IPS-15b (cell line): ENCODE data around the gene YARS1.

Source experiments
- H3K27me3 ChIP-seq: one replicate; pipeline ENCODE4 v1.6.1; 2013; ENCODE audit warnings: low read length; ENCODE audit not compliant: control insufficient read depth, insufficient read depth
- H3K36me3 ChIP-seq: one replicate; pipeline ENCODE4 v1.6.1; 2013; ENCODE audit warnings: low read length; ENCODE audit not compliant: control insufficient read depth, insufficient read depth
- H3K4me1 ChIP-seq: one replicate; pipeline ENCODE4 v1.6.1; 2013; ENCODE audit warnings: mild to moderate bottlenecking, low read length; ENCODE audit not compliant: control insufficient read depth, insufficient read depth
- H3K4me3 ChIP-seq: one replicate; pipeline ENCODE4 v1.5.1; 2013; ENCODE audit warnings: low read depth, low read length
- H3K9ac ChIP-seq: one replicate; pipeline ENCODE4 v1.6.1; 2013; ENCODE audit warnings: low read depth, mild to moderate bottlenecking, low read length
- H3K9me3 ChIP-seq: one replicate; pipeline ENCODE4 v1.6.1; 2013; ENCODE audit warnings: mild to moderate bottlenecking, low read length; ENCODE audit not compliant: control insufficient read depth, insufficient read depth

The YARS1 gene

GRCh38 chr1:32817159-32817814 lies at the start of gene YARS1, which contains the start of gene S100PBP:
Gene YARS1 (minus strand): TSS chr1:32817358. CDS start chr1:32817244, 114 bp downstream.
Gene S100PBP (plus strand): TSS chr1:32817653. CDS start chr1:32826100, 8,447 bp downstream.
- peaks cover 11% of the 10 kb centered on the region for H3K4me1 ChIP-seq
- H3K27me3 ChIP-seq: no peaks in the 10 kb centered on the region
- H3K9ac ChIP-seq: peak within 1 kb of the TSS; percentile 94
- H3K9me3 ChIP-seq: no peaks in the 10 kb centered on the region
- H3K4me3 ChIP-seq: peak within 1 kb of the TSS; percentile 92
- H3K36me3 ChIP-seq: no peaks in the 10 kb centered on the region

- H3K9me3 ChIP-seq: no peaks in the 10 kb centered on the region
- no peaks in the 10 kb centered on the region for H3K36me3 ChIP-seq
- H3K27me3 ChIP-seq: peaks cover 18% of the 10 kb centered on the region
- no peak overlapping the region for H3K4me3 ChIP-seq
- H3K4me1 ChIP-seq: peaks cover 3% of the 10 kb centered on the region
- no peak overlapping the region for H3K9ac ChIP-seq
These were observed 48.7 kb upstream of the YARS1 start for GRCh38 chr1:32865639-32866405.

- Histone ChIP-seq H3K9me3 (no peaks in the 10 kb centered on the region), H3K4me1 (no peaks in the 10 kb centered on the region), H3K9ac (no peak overlapping the region), H3K27me3 (peaks cover 9% of the 10 kb centered on the region), H3K4me3 (no peak overlapping the region), H3K36me3 (no peaks in the 10 kb centered on the region)
These were observed 47.3 kb upstream of the YARS1 start for GRCh38 chr1:32864375-32865019.

GRCh38 chr1:32863881-32864245 lies 46.7 kb upstream of the YARS1 start:
- Histone ChIP-seq H3K4me3 (no peak overlapping the region), H3K36me3 (no peaks in the 10 kb centered on the region), H3K27me3 (peaks cover 3% of the 10 kb centered on the region), H3K9me3 (no peaks in the 10 kb centered on the region), H3K9ac (no peak overlapping the region), H3K4me1 (no peaks in the 10 kb centered on the region)

- Histone ChIP-seq H3K4me1 (no peaks in the 10 kb centered on the region), H3K9me3 (no peaks in the 10 kb centered on the region), H3K36me3 (no peaks in the 10 kb centered on the region), H3K27me3 (no peaks in the 10 kb centered on the region), H3K9ac (no peak overlapping the region), H3K4me3 (no peak overlapping the region)
These were observed 46.2 kb upstream of the YARS1 start for GRCh38 chr1:32863218-32863880.

GRCh38 chr1:32861904-32862695 lies 44.9 kb upstream of the YARS1 start:
- Histone ChIP-seq H3K9ac (no peak overlapping the region), H3K36me3 (no peaks in the 10 kb centered on the region), H3K4me1 (no peaks in the 10 kb centered on the region), H3K9me3 (no peaks in the 10 kb centered on the region), H3K27me3 (no peaks in the 10 kb centered on the region), H3K4me3 (no peak overlapping the region)

- Histone ChIP-seq H3K4me3 (no peak overlapping the region), H3K9ac (no peak overlapping the region), H3K27me3 (no peaks in the 10 kb centered on the region), H3K9me3 (no peaks in the 10 kb centered on the region), H3K36me3 (peaks cover 2% of the 10 kb centered on the region), H3K4me1 (no peaks in the 10 kb centered on the region)
These were observed 43.4 kb upstream of the YARS1 start for GRCh38 chr1:32860566-32860965.

- Histone ChIP-seq H3K36me3 (peaks cover 2% of the 10 kb centered on the region), H3K27me3 (no peaks in the 10 kb centered on the region), H3K4me3 (no peak overlapping the region), H3K9ac (no peak overlapping the region), H3K4me1 (no peaks in the 10 kb centered on the region), H3K9me3 (no peaks in the 10 kb centered on the region)
These were observed 42.8 kb upstream of the YARS1 start for GRCh38 chr1:32859915-32860314.

GRCh38 chr1:32858791-32859190 lies 41.6 kb upstream of the YARS1 start:
- Histone ChIP-seq H3K4me1 (no peaks in the 10 kb centered on the region), H3K27me3 (no peaks in the 10 kb centered on the region), H3K36me3 (peaks cover 2% of the 10 kb centered on the region), H3K9me3 (no peaks in the 10 kb centered on the region), H3K4me3 (no peak overlapping the region), H3K9ac (no peak overlapping the region)

- Histone ChIP-seq H3K36me3 (peaks cover 2% of the 10 kb centered on the region), H3K27me3 (no peaks in the 10 kb centered on the region), H3K9ac (no peak overlapping the region), H3K4me1 (no peaks in the 10 kb centered on the region), H3K4me3 (no peak overlapping the region), H3K9me3 (no peaks in the 10 kb centered on the region)
These were observed 41.0 kb upstream of the YARS1 start for GRCh38 chr1:32858136-32858535.
